Left cardiac atrium (tissue), 4 donors: ENCODE measurements around the gene GREB1. TPM values are rescaled to one million over a fixed set of nuclear protein-coding genes. Genes with fewer than 3 reads are reported as not detected.
A peak's percentile ranks its signal among the peaks of the same experiment; 100 is the strongest.

Experiments
- ATAC-seq, 2 donors: fragments of 200-7000 bp; cut with Tn5 transposase; one replicate each; pipeline ENCODE4 v1.9.1; 2020; ENCODE audit warnings: mild to moderate bottlenecking in 2 of 2, moderate library complexity in 2 of 2
- DNase-seq: peaks from one replicate; pipeline ENCODE4 v3.0.0-alpha.2; 2020
- intact Hi-C, 2 donors: fragments of 100-400 bp; cut with DNase I; formaldehyde crosslinking; loops; one replicate each; pipeline versions ENCODE4 v1.14.1 to v1.15.1; 2022 to 2023
- total RNA-seq, 2 donors: library from RNA; stranded (reverse); fragmentation: NEBNext Ultra II Directional; extraction: Animal tissue kit (Norgen Biotek cat#: 25700); gene quantifications; one replicate each; pipeline ENCODE4 v1.2.1, GENCODE V29; 2021
- donor health status: DM: no; HTN: yes; CAD: no.
- donor health status: DM: no; HTN: yes; CAD: no; lungs with severe emphysema.
- donor health status: DM: yes; HTN: yes; CAD: no.
- donor health status: Dilated cardiomyopathy.

GREB1 gene
- total RNA-seq, 2 donors from 2014 or later: 7.2 to 9.6 TPM

- ATAC-seq (no peak), DNase-seq (no peak)
- intact Hi-C loops: no loop called here
Observed at GRCh38 chr2:11534746-11535484, 1.1 kb downstream of the GREB1 start.

GRCh38 chr2:11535899-11536344 is 2.1 kb downstream of the GREB1 start:
- intact Hi-C loops: no loop called here
- ATAC-seq: no peak
- no peak for DNase-seq

GRCh38 chr2:11537951-11538350 is 4.1 kb downstream of the GREB1 start:
- no peak for DNase-seq
- intact Hi-C loops: no loop called here
- ATAC-seq: no peak

- intact Hi-C loops: no loop called here
- ATAC-seq: peak; percentile 48 to 63
Observed at GRCh38 chr2:11539317-11540147, 5.7 kb downstream of the GREB1 start.

GRCh38 chr2:11540148-11540995 is 6.5 kb downstream of the GREB1 start:
- intact Hi-C loops: no loop called here
- peak; percentile 65 to 68 for ATAC-seq
- no peak for DNase-seq

More at GRCh38 chr2:11539317-11540147, 5.7 kb downstream of the GREB1 start:
- no peak for DNase-seq

GRCh38 chr2:11540996-11541692 is 7.3 kb downstream of the GREB1 start:
- intact Hi-C loops: no loop called here
- DNase-seq (no peak), ATAC-seq (no peak)

- ATAC-seq (no peak), DNase-seq (no peak)
- intact Hi-C loops: no loop called here
Observed at GRCh38 chr2:11541693-11542274, 7.9 kb downstream of the GREB1 start.

GRCh38 chr2:11542275-11542819 is 8.5 kb downstream of the GREB1 start:
- DNase-seq: no peak
- ATAC-seq: no peak
- intact Hi-C loops: no loop called here

- intact Hi-C loops: no loop called here
- no peak for ATAC-seq
Observed at GRCh38 chr2:11543337-11544216, 9.7 kb downstream of the GREB1 start.

GRCh38 chr2:11546072-11546471 is 12.2 kb downstream of the GREB1 start:
- DNase-seq (no peak), ATAC-seq (no peak)
- intact Hi-C loops: no loop called here

More at GRCh38 chr2:11543337-11544216, 9.7 kb downstream of the GREB1 start:
- no peak for DNase-seq

GRCh38 chr2:11547912-11548497 is 14.2 kb downstream of the GREB1 start:
- intact Hi-C loops: no loop called here
- ATAC-seq: no peak
- no peak for DNase-seq

GRCh38 chr2:11550302-11550701 is 16.5 kb downstream of the GREB1 start:
- DNase-seq: no peak
- intact Hi-C loops: no loop called here
- ATAC-seq: no peak

- no peak for DNase-seq
- intact Hi-C loops: no loop called here
- ATAC-seq: no peak
Observed at GRCh38 chr2:11550901-11551568, 17.2 kb downstream of the GREB1 start.

GRCh38 chr2:11551569-11552259 is 17.9 kb downstream of the GREB1 start:
- intact Hi-C loops: no loop called here
- no peak for ATAC-seq

GRCh38 chr2:11552260-11552638 is 18.4 kb downstream of the GREB1 start:
- DNase-seq (no peak), ATAC-seq (no peak)
- intact Hi-C loops: no loop called here

More at GRCh38 chr2:11551569-11552259, 17.9 kb downstream of the GREB1 start:
- no peak for DNase-seq
